A549 (cell line): ENCODE data around the gene CCDC126. TPM values are rescaled to one million over a fixed set of nuclear protein-coding genes. Genes with fewer than 3 reads are reported as not detected.

Source experiments
- ATAC-seq, 2 experiments: fragments of 200-7000 bp in 1 of 2; fragments of >200 bp in 1 of 2; cut with Nextera tagmentation in 1 of 2; cut with Tn5 transposase in 1 of 2; 3 replicates each; pipeline versions ENCODE4 v1.8.0 to v1.9.1; 2018 to 2020; ENCODE audit warnings: mild to moderate bottlenecking in 1 of 2, moderate library complexity in 1 of 2
- CTCF ChIA-PET: fragments of 300-600 bp; sonication (Branson Sonifier 250); formaldehyde crosslinking; extraction: SDS; loops from one replicate; lab custom pipeline; 2021; ENCODE audit warnings: antibody characterized with exemption, inconsistent platforms; lab: Yijun Ruan, JAX
- POLR2A ChIA-PET: fragments of 350-600 bp; formaldehyde crosslinking; extraction: SDS; loops from one replicate; lab custom pipeline; 2021; ENCODE audit warnings: antibody characterized with exemption, inconsistent platforms; lab: Yijun Ruan, JAX
- DNase-seq, 2 experiments: peaks; one replicate each; pipeline versions ENCODE4 v3.0.0 to v3.0.0-alpha.2; 2011 to 2016; ENCODE audit warnings: low read depth in 1 of 2, low spot score in 1 of 2
- FAIRE-seq: peaks from 2 replicates; lab custom pipeline; 2011; peaks lifted over from hg19 to GRCh38; lab: Jason Lieb, UNC
- H3K27ac ChIP-seq, 2 experiments: fragments of >200 bp; sonication (Bioruptor Twin); formaldehyde crosslinking; 3 replicates each; pipeline ENCODE4 v1.5.1; 2016 to 2017
- H3K4me1 ChIP-seq: fragments of >200 bp; sonication (Bioruptor Twin); formaldehyde crosslinking; 3 replicates; pipeline ENCODE4 v1.6.1; 2016
- H3K4me2 ChIP-seq: fragments of >200 bp; sonication (Bioruptor Twin); formaldehyde crosslinking; 3 replicates; pipeline ENCODE4 v1.6.1; 2016
- H3K4me3 ChIP-seq: fragments of >200 bp; sonication (Bioruptor Twin); formaldehyde crosslinking; 3 replicates; pipeline ENCODE4 v1.5.1; 2016
- H3K9me3 ChIP-seq: fragments of >200 bp; sonication (Bioruptor Twin); formaldehyde crosslinking; 3 replicates; pipeline ENCODE4 v1.6.1; 2016
- CBX8 ChIP-seq: fragments of 200-600 bp; sonication (generic); IDR thresholded peaks from 2 replicates; pipeline ENCODE4 v1.6.1; 2016
- ESRRA ChIP-seq: fragments of 150-350 bp; IDR thresholded peaks from 2 replicates; pipeline ENCODE4 v1.6.1; 2014; ENCODE audit warnings: mild to moderate bottlenecking, low read length, borderline replicate concordance
- HOXB5 ChIP-seq: fragments of 250-450 bp; sonication (Bioruptor Pico); IDR thresholded peaks from 2 replicates; pipeline ENCODE4 v1.5.0; 2020; ENCODE audit warnings: mild to moderate bottlenecking, moderate library complexity
- MYC ChIP-seq: IDR thresholded peaks from 2 replicates; pipeline ENCODE4 v1.6.1; 2012; ENCODE audit warnings: mild to moderate bottlenecking, inconsistent platforms, low read length, improper control_type of control experiment, borderline replicate concordance
- RARB ChIP-seq: fragments of 250-450 bp; sonication (Bioruptor Pico); IDR thresholded peaks from 2 replicates; pipeline ENCODE4 v1.8.0; 2021; ENCODE audit warnings: mild to moderate bottlenecking, moderate library complexity
- TP53 ChIP-seq: fragments of 250-450 bp; sonication (Bioruptor Pico); IDR thresholded peaks from 2 replicates; pipeline ENCODE4 v1.5.0; 2021; ENCODE audit warnings: mild to moderate bottlenecking, moderate library complexity
- ZNF302 ChIP-seq: fragments of 250-450 bp; sonication (Bioruptor Pico); IDR thresholded peaks from 2 replicates; pipeline ENCODE4 v1.9.0; 2021; ENCODE audit warnings: inconsistent platforms, mild to moderate bottlenecking, moderate library complexity
- WGBS: methylation state at CpG from one replicate; pipeline ENCODE4 v1.1.6; 2017; ENCODE audit errors: missing lambda C conversion rate; 5-methylcytosine and 5-hydroxymethylcytosine counted together
- polyA plus RNA-seq, 4 experiments: library from polyadenylated mRNA; depleted of rRNA in 3 of 4; stranded (reverse); fragments of >200 nt; fragmentation: RNase III in 1 of 4; extraction: RNeasy Plus Mini Kit Qiagen cat#74134 plus additional on column Dnase treatment in 1 of 4; gene quantifications; 2 replicates in 3 of 4; 3 replicates in 1 of 4; pipeline ENCODE4 v1.2.3, GENCODE V29; 2011 to 2017
- TF ChIP-seq, protein P1 (sequence below): fragments of 200-600 bp; sonication (generic); IDR thresholded peaks from 2 replicates; pipeline ENCODE4 v1.6.1; 2016; ENCODE audit warnings: antibody characterized with exemption, mild to moderate bottlenecking, moderate library complexity
- TF ChIP-seq, protein P2 (sequence below): fragments of >200 bp; sonication (Bioruptor Twin); formaldehyde crosslinking; IDR thresholded peaks from 3 replicates; pipeline ENCODE4 v1.5.1; 2016
- TF ChIP-seq, protein P3 (sequence below): fragments of 150-350 bp; IDR thresholded peaks from 2 replicates; pipeline ENCODE4 v1.6.1; 2014; ENCODE audit warnings: low read depth, mild to moderate bottlenecking, low read length
- TF ChIP-seq, protein P4 (sequence below): IDR thresholded peaks from 2 replicates; pipeline ENCODE4 v1.6.1; 2012; ENCODE audit warnings: low read depth, borderline replicate concordance
- TF ChIP-seq, protein P5 (sequence below): IDR thresholded peaks from 2 replicates; pipeline ENCODE4 v1.6.1; 2012

CCDC126 gene
- polyA plus RNA-seq, 2 of the 4 experiments (the other 2 are of a cell fraction) = 6.2 to 10.1 TPM

DNA sequence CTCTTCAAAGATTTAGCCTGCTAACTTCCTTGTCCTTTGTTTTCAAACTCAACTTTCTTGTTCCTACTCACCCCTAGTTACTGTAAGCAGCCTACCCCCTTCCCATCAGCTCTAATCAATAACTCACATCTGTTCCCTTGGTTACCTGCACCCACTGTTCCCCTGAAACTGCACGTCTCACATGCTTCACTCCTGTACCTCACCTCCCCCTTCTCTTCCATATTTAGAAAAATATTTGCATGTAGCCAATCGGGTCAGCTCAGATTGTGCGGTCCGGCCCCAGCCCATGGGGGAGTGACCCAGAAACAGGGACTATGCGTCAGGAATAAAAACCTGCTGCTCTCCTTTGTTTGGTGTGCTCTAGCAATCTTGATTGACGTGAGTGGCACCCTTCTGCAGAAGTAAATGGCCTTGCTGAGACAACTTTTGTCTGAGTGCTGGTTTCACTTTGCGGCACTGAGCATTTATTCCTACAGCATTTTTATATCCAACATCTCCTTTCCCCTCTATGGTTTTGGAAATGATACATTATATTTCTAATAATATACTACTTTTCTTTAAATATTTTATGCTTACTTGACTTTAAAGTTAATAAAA lies 61.7 kb downstream of the CCDC126 start:
- WGBS = 66% methylated on average over 7 of the region's 7 CpGs
- Histone ChIP-seq H3K4me2 (no peak overlapping the region), H3K9me3 (peaks cover 18% of the 10 kb centered on the region), H3K4me3 (no peak overlapping the region), H3K27ac (no peak overlapping the region), H3K4me1 (no peaks in the 10 kb centered on the region)
- no peak for DNase-seq
- FAIRE-seq = no peak
- ATAC-seq = no peak
- ChIA-PET POLR2A (no interaction called here), CTCF (interaction anchor here (1.1 kb wide), 1 partner anchor 21 kb away, joined by 4 read pairs; the partner anchor contains the start of gene FAM221A)
- TF ChIP-seq CBX8 = no peak
- TF ChIP-seq RARB = no peak
- no peak for TF ChIP-seq HOXB5
- TF ChIP-seq, protein P1, sequence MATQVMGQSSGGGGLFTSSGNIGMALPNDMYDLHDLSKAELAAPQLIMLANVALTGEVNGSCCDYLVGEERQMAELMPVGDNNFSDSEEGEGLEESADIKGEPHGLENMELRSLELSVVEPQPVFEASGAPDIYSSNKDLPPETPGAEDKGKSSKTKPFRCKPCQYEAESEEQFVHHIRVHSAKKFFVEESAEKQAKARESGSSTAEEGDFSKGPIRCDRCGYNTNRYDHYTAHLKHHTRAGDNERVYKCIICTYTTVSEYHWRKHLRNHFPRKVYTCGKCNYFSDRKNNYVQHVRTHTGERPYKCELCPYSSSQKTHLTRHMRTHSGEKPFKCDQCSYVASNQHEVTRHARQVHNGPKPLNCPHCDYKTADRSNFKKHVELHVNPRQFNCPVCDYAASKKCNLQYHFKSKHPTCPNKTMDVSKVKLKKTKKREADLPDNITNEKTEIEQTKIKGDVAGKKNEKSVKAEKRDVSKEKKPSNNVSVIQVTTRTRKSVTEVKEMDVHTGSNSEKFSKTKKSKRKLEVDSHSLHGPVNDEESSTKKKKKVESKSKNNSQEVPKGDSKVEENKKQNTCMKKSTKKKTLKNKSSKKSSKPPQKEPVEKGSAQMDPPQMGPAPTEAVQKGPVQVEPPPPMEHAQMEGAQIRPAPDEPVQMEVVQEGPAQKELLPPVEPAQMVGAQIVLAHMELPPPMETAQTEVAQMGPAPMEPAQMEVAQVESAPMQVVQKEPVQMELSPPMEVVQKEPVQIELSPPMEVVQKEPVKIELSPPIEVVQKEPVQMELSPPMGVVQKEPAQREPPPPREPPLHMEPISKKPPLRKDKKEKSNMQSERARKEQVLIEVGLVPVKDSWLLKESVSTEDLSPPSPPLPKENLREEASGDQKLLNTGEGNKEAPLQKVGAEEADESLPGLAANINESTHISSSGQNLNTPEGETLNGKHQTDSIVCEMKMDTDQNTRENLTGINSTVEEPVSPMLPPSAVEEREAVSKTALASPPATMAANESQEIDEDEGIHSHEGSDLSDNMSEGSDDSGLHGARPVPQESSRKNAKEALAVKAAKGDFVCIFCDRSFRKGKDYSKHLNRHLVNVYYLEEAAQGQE = no peak
- TF ChIP-seq, protein P2, sequence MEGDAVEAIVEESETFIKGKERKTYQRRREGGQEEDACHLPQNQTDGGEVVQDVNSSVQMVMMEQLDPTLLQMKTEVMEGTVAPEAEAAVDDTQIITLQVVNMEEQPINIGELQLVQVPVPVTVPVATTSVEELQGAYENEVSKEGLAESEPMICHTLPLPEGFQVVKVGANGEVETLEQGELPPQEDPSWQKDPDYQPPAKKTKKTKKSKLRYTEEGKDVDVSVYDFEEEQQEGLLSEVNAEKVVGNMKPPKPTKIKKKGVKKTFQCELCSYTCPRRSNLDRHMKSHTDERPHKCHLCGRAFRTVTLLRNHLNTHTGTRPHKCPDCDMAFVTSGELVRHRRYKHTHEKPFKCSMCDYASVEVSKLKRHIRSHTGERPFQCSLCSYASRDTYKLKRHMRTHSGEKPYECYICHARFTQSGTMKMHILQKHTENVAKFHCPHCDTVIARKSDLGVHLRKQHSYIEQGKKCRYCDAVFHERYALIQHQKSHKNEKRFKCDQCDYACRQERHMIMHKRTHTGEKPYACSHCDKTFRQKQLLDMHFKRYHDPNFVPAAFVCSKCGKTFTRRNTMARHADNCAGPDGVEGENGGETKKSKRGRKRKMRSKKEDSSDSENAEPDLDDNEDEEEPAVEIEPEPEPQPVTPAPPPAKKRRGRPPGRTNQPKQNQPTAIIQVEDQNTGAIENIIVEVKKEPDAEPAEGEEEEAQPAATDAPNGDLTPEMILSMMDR = no peak
- TF ChIP-seq, protein P3, sequence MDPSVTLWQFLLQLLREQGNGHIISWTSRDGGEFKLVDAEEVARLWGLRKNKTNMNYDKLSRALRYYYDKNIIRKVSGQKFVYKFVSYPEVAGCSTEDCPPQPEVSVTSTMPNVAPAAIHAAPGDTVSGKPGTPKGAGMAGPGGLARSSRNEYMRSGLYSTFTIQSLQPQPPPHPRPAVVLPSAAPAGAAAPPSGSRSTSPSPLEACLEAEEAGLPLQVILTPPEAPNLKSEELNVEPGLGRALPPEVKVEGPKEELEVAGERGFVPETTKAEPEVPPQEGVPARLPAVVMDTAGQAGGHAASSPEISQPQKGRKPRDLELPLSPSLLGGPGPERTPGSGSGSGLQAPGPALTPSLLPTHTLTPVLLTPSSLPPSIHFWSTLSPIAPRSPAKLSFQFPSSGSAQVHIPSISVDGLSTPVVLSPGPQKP = no peak
- TF ChIP-seq, protein P4, sequence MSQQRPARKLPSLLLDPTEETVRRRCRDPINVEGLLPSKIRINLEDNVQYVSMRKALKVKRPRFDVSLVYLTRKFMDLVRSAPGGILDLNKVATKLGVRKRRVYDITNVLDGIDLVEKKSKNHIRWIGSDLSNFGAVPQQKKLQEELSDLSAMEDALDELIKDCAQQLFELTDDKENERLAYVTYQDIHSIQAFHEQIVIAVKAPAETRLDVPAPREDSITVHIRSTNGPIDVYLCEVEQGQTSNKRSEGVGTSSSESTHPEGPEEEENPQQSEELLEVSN = no peak
- no peak for TF ChIP-seq MYC

DNA sequence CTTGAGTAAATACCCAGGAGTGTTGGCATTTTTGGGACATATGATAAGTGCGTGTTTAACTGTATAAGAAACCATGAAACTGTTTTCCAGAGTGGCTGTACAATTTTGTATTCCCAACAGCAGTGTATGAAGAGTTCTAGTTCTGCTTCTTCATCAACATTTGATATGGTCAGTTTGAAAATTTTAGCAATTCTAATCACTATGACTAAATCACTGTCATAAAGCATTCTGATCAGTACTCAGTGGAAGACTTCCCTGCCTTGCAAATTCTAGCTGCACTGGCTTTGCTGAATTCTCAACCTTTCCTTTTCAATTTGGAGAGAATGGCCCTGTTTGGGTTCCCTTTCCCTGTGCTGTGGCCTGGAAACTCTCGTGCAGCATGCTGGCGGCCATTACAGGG lies 64.2 kb downstream of the CCDC126 start:
- Histone ChIP-seq H3K4me3 (no peak overlapping the region), H3K27ac (no peak overlapping the region), H3K9me3 (0 out of 3 replicates have a peak, but pooled peaks cover 5% of the 10 kb centered on the region), H3K4me1 (no peaks in the 10 kb centered on the region), H3K4me2 (no peak overlapping the region)
- ChIA-PET POLR2A (no interaction called here), CTCF (no interaction called here)
- FAIRE-seq (no peak), ATAC-seq (no peak), DNase-seq (no peak)
- 69% methylated on average over 3 of the region's 3 CpGs for WGBS
- TF ChIP-seq ZNF302 (CRISPR knock-in tag) (no peak), ESRRA (no peak), TP53 (no peak)
- TF ChIP-seq, protein P5, sequence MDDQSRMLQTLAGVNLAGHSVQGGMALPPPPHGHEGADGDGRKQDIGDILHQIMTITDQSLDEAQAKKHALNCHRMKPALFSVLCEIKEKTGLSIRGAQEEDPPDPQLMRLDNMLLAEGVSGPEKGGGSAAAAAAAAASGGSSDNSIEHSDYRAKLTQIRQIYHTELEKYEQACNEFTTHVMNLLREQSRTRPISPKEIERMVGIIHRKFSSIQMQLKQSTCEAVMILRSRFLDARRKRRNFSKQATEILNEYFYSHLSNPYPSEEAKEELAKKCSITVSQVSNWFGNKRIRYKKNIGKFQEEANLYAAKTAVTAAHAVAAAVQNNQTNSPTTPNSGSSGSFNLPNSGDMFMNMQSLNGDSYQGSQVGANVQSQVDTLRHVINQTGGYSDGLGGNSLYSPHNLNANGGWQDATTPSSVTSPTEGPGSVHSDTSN = no peak
